Astrocyte of the spinal cord (primary cell): ENCODE measurements around the gene NAMPT.
"Not testable (repeated sequence)": the region's sequence is repeated elsewhere in the genome, so short reads cannot be mapped to it uniquely, and the experiment has no call there.

Experiments used
- DNase-seq: peaks from one replicate; pipeline ENCODE4 v3.0.0; 2011; ENCODE audit warnings: low read depth, low spot score
- H3K4me3 ChIP-seq: 2 replicates; pipeline ENCODE4 v1.5.1; 2011; ENCODE audit warnings: low read depth, mild to moderate bottlenecking, low read length, moderate library complexity
- CTCF ChIP-seq: IDR thresholded peaks from 2 replicates; pipeline ENCODE4 v1.5.1; 2012; ENCODE audit warnings: low read depth, mild to moderate bottlenecking, low read length, inconsistent platforms
- in situ Hi-C: cut with HindIII; loops from 2 replicates; pipeline ENCODE4 v1.10.0; 2017; ENCODE audit warnings: low sequenced_read_pairs

The NAMPT gene

GRCh38 chr7:106326594-106327537 lies 42.1 kb upstream of the NAMPT start:
- H3K4me3 ChIP-seq, result no peak overlapping the region
- no peak for TF ChIP-seq CTCF
- in situ Hi-C loops, result no loop called here
- no peak for DNase-seq

- in situ Hi-C loops, H3K4me3 ChIP-seq, DNase-seq: not testable (repeated sequence)
Measured at GRCh38 chr7:106324509-106324908, 39.7 kb upstream of the NAMPT start.

GRCh38 chr7:106320254-106320770 lies 35.5 kb upstream of the NAMPT start:
- H3K4me3 ChIP-seq, DNase-seq, in situ Hi-C loops: not testable (repeated sequence)

GRCh38 chr7:106318482-106318881 lies 33.7 kb upstream of the NAMPT start:
- DNase-seq, result no peak
- no peak overlapping the region for H3K4me3 ChIP-seq
- no peak for TF ChIP-seq CTCF
- in situ Hi-C loops, result no loop called here

- peak; percentile 19 for DNase-seq
- TF ChIP-seq CTCF, result no peak
- in situ Hi-C loops, result no loop called here
- no peak overlapping the region for H3K4me3 ChIP-seq
Measured at GRCh38 chr7:106317971-106318370, 33.2 kb upstream of the NAMPT start.

GRCh38 chr7:106316947-106317346 lies 32.2 kb upstream of the NAMPT start:
- in situ Hi-C loops, result no loop called here

GRCh38 chr7:106314875-106315274 lies 30.1 kb upstream of the NAMPT start:
- DNase-seq, result no peak
- TF ChIP-seq CTCF, result no peak
- in situ Hi-C loops, result no loop called here
- H3K4me3 ChIP-seq, result no peak overlapping the region

More at GRCh38 chr7:106316947-106317346, 32.2 kb upstream of the NAMPT start:
- no peak for TF ChIP-seq CTCF
- no peak for DNase-seq
- no peak overlapping the region for H3K4me3 ChIP-seq
